IMR-90 (cell line): ENCODE results near the gene ZNF564. TPM values are rescaled to one million over a fixed set of nuclear protein-coding genes. Genes with fewer than 3 reads are reported as not detected.

ENCODE experiments used
- ATAC-seq: fragments of 200-7000 bp; cut with Tn5 transposase; 2 replicates; pipeline ENCODE4 v1.9.1; 2020; ENCODE audit warnings: low read depth, mild to moderate bottlenecking, moderate library complexity
- BruUV-seq: library from RNA; stranded (reverse); fragments of 400-500 nt; replicated peaks from 2 replicates; lab custom pipeline; 2021; lab: Mats Ljungman, UMichigan
- CTCF ChIA-PET: fragments of 300-600 bp; formaldehyde crosslinking; extraction: SDS; loops from one replicate; lab custom pipeline; 2021; ENCODE audit warnings: antibody characterized with exemption; lab: Yijun Ruan, JAX
- POLR2A ChIA-PET: fragments of 300-600 bp; sonication (Branson Sonifier 250); formaldehyde crosslinking; loops from one replicate; lab custom pipeline; 2022; ENCODE audit warnings: antibody characterized with exemption; ENCODE audit not compliant: unreplicated experiment; lab: Charles Lee
- DNase-seq: peaks from one replicate; pipeline ENCODE4 v3.0.0; 2013
- H2AFZ ChIP-seq: replicated peaks from 2 replicates; pipeline ENCODE3; 2013; ENCODE audit warnings: low read length, mild to moderate bottlenecking; ENCODE audit not compliant: poor library complexity
- H2AK5ac ChIP-seq: 2 replicates; pipeline ENCODE4 v1.6.1; 2013; ENCODE audit warnings: low read depth, low read length, inconsistent platforms
- H2AK9ac ChIP-seq: replicated peaks from 2 replicates; pipeline ENCODE3; 2013; ENCODE audit warnings: mild to moderate bottlenecking, low read depth, low read length, moderate library complexity; ENCODE audit not compliant: poor library complexity
- H2BK120ac ChIP-seq: 2 replicates; pipeline ENCODE4 v1.6.1; 2013; ENCODE audit warnings: low read depth, low read length, inconsistent platforms
- H2BK15ac ChIP-seq: 3 replicates; pipeline ENCODE4 v1.6.1; 2013; ENCODE audit warnings: low read depth, low read length, inconsistent platforms
- H2BK20ac ChIP-seq: 2 replicates; pipeline ENCODE4 v1.6.1; 2013; ENCODE audit warnings: low read depth, mild to moderate bottlenecking, inconsistent platforms, low read length, moderate library complexity
- H2BK5ac ChIP-seq: 2 replicates; pipeline ENCODE4 v1.6.1; 2013; ENCODE audit warnings: mild to moderate bottlenecking, low read depth, low read length, inconsistent platforms; ENCODE audit not compliant: poor library complexity, severe bottlenecking
- H3K14ac ChIP-seq: replicated peaks from 2 replicates; pipeline ENCODE4 v1.6.1; 2013; ENCODE audit warnings: low read depth, low read length, inconsistent platforms
- H3K18ac ChIP-seq: 2 replicates; pipeline ENCODE4 v1.6.1; 2013; ENCODE audit warnings: low read depth, low read length, control low read depth
- H3K23ac ChIP-seq: 2 replicates; pipeline ENCODE4 v1.6.1; 2013; ENCODE audit warnings: low read depth, low read length, inconsistent platforms
- H3K27ac ChIP-seq: 2 replicates; pipeline ENCODE4 v1.5.1; 2013; ENCODE audit warnings: mild to moderate bottlenecking, control low read depth, low read length; ENCODE audit not compliant: insufficient read depth
- H3K27me3 ChIP-seq: 2 replicates; pipeline ENCODE4 v1.6.1; 2013; ENCODE audit warnings: low read length; ENCODE audit not compliant: control insufficient read depth, insufficient read depth
- H3K36me3 ChIP-seq: 2 replicates; pipeline ENCODE4 v1.6.1; 2013; ENCODE audit warnings: low read length, mixed read lengths; ENCODE audit not compliant: control insufficient read depth, insufficient read depth
- H3K4ac ChIP-seq: 2 replicates; pipeline ENCODE4 v1.6.1; 2013; ENCODE audit warnings: low read depth, low read length, inconsistent platforms
- H3K4me1 ChIP-seq: 2 replicates; pipeline ENCODE4 v1.6.1; 2013; ENCODE audit warnings: low read length, mixed read lengths; ENCODE audit not compliant: control insufficient read depth, insufficient read depth
- H3K4me2 ChIP-seq: 2 replicates; pipeline ENCODE4 v1.6.1; 2013; ENCODE audit warnings: low read depth, mild to moderate bottlenecking, control low read depth, low read length, moderate library complexity
- H3K4me3 ChIP-seq: 2 replicates; pipeline ENCODE4 v1.5.1; 2013; ENCODE audit warnings: low read depth, mild to moderate bottlenecking, control low read depth, low read length, moderate library complexity; ENCODE audit not compliant: insufficient read depth
- H3K56ac ChIP-seq: 2 replicates; pipeline ENCODE4 v1.6.1; 2013; ENCODE audit warnings: low read length, inconsistent platforms; ENCODE audit not compliant: insufficient read depth; ENCODE audit errors: extremely low read depth
- H3K79me1 ChIP-seq, 2 experiments: 2 replicates each; pipeline ENCODE4 v1.6.1; 2013; ENCODE audit warnings: low read length in 2 of 2, inconsistent platforms in 1 of 2, low read depth in 1 of 2
- H3K9ac ChIP-seq: 2 replicates; pipeline ENCODE4 v1.6.1; 2013; ENCODE audit warnings: low read depth, low read length, control low read depth
- H3K9me1 ChIP-seq: 2 replicates; pipeline ENCODE4 v1.6.1; 2013; ENCODE audit warnings: low read length, inconsistent platforms; ENCODE audit not compliant: insufficient read depth
- H3K9me3 ChIP-seq: 2 replicates; pipeline ENCODE4 v1.6.1; 2013; ENCODE audit warnings: low read length; ENCODE audit not compliant: control insufficient read depth, insufficient read depth
- H4K20me1 ChIP-seq: 2 replicates; pipeline ENCODE4 v1.6.1; 2013; ENCODE audit warnings: low read length, inconsistent platforms; ENCODE audit not compliant: insufficient read depth
- H4K5ac ChIP-seq: 2 replicates; pipeline ENCODE4 v1.6.1; 2013; ENCODE audit warnings: mild to moderate bottlenecking, low read depth, low read length, control low read depth
- H4K8ac ChIP-seq, 2 experiments: 2 replicates each; pipeline ENCODE4 v1.6.1; 2013; ENCODE audit warnings: low read depth in 2 of 2, low read length in 2 of 2, control low read depth in 1 of 2, inconsistent platforms in 1 of 2
- H4K91ac ChIP-seq: 2 replicates; pipeline ENCODE4 v1.6.1; 2013; ENCODE audit warnings: low read depth, low read length, inconsistent platforms; ENCODE audit not compliant: insufficient read depth
- BHLHE40 ChIP-seq: fragments of 150-350 bp; IDR thresholded peaks from 2 replicates; pipeline ENCODE4 v1.6.1; 2016; ENCODE audit warnings: mild to moderate bottlenecking, low read depth, low read length
- CEBPB ChIP-seq: IDR thresholded peaks from 2 replicates; pipeline ENCODE4 v1.6.1; 2012; ENCODE audit warnings: low read depth, low read length, improper control_type of control experiment
- CHD1 ChIP-seq: IDR thresholded peaks from 2 replicates; pipeline ENCODE4 v1.6.1; 2012; ENCODE audit warnings: low read depth, low read length, improper control_type of control experiment
- CTCF ChIP-seq: conservative IDR thresholded peaks from 2 replicates; pipeline ENCODE4 v1.5.1; 2012; ENCODE audit warnings: mild to moderate bottlenecking, low read depth, low read length, improper control_type of control experiment
- ELK1 ChIP-seq: fragments of 150-350 bp; IDR thresholded peaks from 2 replicates; pipeline ENCODE4 v1.6.1; 2016; ENCODE audit warnings: low read depth, mild to moderate bottlenecking, low read length, moderate library complexity, borderline replicate concordance
- FOS ChIP-seq: fragments of 150-350 bp; IDR thresholded peaks from 2 replicates; pipeline ENCODE4 v1.6.1; 2016; ENCODE audit warnings: low read depth, low read length
- MAFK ChIP-seq: IDR thresholded peaks from 2 replicates; pipeline ENCODE4 v1.6.1; 2012; ENCODE audit warnings: low read depth, low read length, improper control_type of control experiment
- MAZ ChIP-seq: IDR thresholded peaks from 2 replicates; pipeline ENCODE4 v1.6.1; 2012; ENCODE audit warnings: low read depth, mild to moderate bottlenecking, low read length, improper control_type of control experiment, moderate library complexity, borderline replicate concordance
- MXI1 ChIP-seq: IDR thresholded peaks from 2 replicates; pipeline ENCODE4 v1.6.1; 2012; ENCODE audit warnings: low read depth, mild to moderate bottlenecking, low read length, moderate library complexity, borderline replicate concordance
- NFE2L2 ChIP-seq: fragments of 150-350 bp; IDR thresholded peaks from 2 replicates; pipeline ENCODE4 v1.6.1; 2016; ENCODE audit warnings: low read depth, mild to moderate bottlenecking, low read length
- POLR2A ChIP-seq: IDR thresholded peaks from 2 replicates; pipeline ENCODE4 v1.6.1; 2012; ENCODE audit warnings: mild to moderate bottlenecking, low read depth, low read length
- RAD21 ChIP-seq: IDR thresholded peaks from 2 replicates; pipeline ENCODE4 v1.6.1; 2012; ENCODE audit warnings: low read length, improper control_type of control experiment
- RCOR1 ChIP-seq: IDR thresholded peaks from 2 replicates; pipeline ENCODE4 v1.6.1; 2012; ENCODE audit warnings: mild to moderate bottlenecking, low read length, improper control_type of control experiment; ENCODE audit not compliant: insufficient replicate concordance
- RFX5 ChIP-seq: IDR thresholded peaks from 2 replicates; pipeline ENCODE4 v1.8.0; 2012; ENCODE audit warnings: low read depth, mild to moderate bottlenecking, low read length, moderate library complexity
- SMC3 ChIP-seq: fragments of 150-350 bp; IDR thresholded peaks from 2 replicates; pipeline ENCODE4 v1.6.1; 2016; ENCODE audit warnings: low read depth, mild to moderate bottlenecking, antibody characterized with exemption, low read length, moderate library complexity
- USF2 ChIP-seq: fragments of 150-350 bp; IDR thresholded peaks from 2 replicates; pipeline ENCODE4 v1.6.1; 2017; ENCODE audit warnings: mild to moderate bottlenecking, antibody characterized with exemption, low read length, low read depth
- WGBS, 2 experiments: methylation state at CpG; one replicate each; pipeline versions ENCODE4 v1.1.5 to v1.1.7; 2013; ENCODE audit warnings: missing lambda C conversion rate in 2 of 2; ENCODE audit not compliant: insufficient read length in 1 of 2; ENCODE audit errors: extremely low coverage in 2 of 2; 5-methylcytosine and 5-hydroxymethylcytosine counted together
- dilution Hi-C: fragments of 300-500 bp; cut with HindIII; formaldehyde crosslinking; loops from one replicate; pipeline ENCODE4 v1.14.3; 2018; ENCODE audit warnings: low sequenced_read_pairs; ENCODE audit not compliant: unreplicated experiment
- in situ Hi-C: fragments of 300-500 bp; cut with MboI; formaldehyde crosslinking; loops from 3 replicates; pipeline ENCODE4 v1.14.3; 2019; ENCODE audit warnings: low sequenced_read_pairs, inconsistent platforms, mixed read lengths
- intact Hi-C: fragments of 100-400 bp; cut with micrococcal nuclease; formaldehyde crosslinking; loops from 2 replicates; pipeline ENCODE4 v1.10.0; 2022
- polyA plus RNA-seq, 3 experiments: library from polyadenylated mRNA; depleted of rRNA; stranded (reverse); fragments of >200 nt; gene quantifications; 2 replicates each; pipeline ENCODE4 v1.2.3, GENCODE V29; 2012; ENCODE audit warnings: low replicate concordance in 1 of 3
- total RNA-seq: library from RNA; depleted of rRNA; stranded (reverse); fragments of >200 nt; gene quantifications from 2 replicates; pipeline ENCODE4 v1.2.3, GENCODE V29; 2012

ZNF564 gene
- total and polyA plus RNA-seq, 2 of the 4 experiments (the other 2 are of a cell fraction) = 1.5 to 6.3 TPM

- ATAC-seq (no peak), DNase-seq (no peak)
- ChIA-PET POLR2A (no interaction called here), CTCF (no interaction called here)
- Histone ChIP-seq H4K91ac (no peak overlapping the region), H3K4me2 (no peak overlapping the region), H3K23ac (no peak overlapping the region), H3K56ac (no peak overlapping the region), H3K4me1 (no peaks in the 10 kb centered on the region), H2BK120ac (no peak overlapping the region), H3K18ac (no peak overlapping the region), H2BK15ac (no peak overlapping the region), H4K5ac (no peak overlapping the region), H3K27ac (no peak overlapping the region), H2AK9ac (no peak overlapping the region), H2BK20ac (no peak overlapping the region), H3K27me3 (no peaks in the 10 kb centered on the region), H3K36me3 (peaks cover 12% of the 10 kb centered on the region; the same call in 1 of the 2 replicates), H2AK5ac (no peak overlapping the region), H2AFZ (no peak overlapping the region), H4K8ac (no peak overlapping the region), H3K4ac (no peak overlapping the region), H3K14ac (no peak overlapping the region), H3K9me3 (no peaks in the 10 kb centered on the region), H3K9me1 (no peaks in the 10 kb centered on the region), H4K20me1 (no peaks in the 10 kb centered on the region; the same call in 1 of the 2 replicates), H3K4me3 (no peak overlapping the region), H3K79me1 (no peaks in the 10 kb centered on the region; a peak in 3 of 4 replicates), H2BK5ac (no peak overlapping the region), H3K9ac (no peak overlapping the region)
- TF ChIP-seq BHLHE40 (no peak), FOS (no peak), CTCF (no peak), NFE2L2 (no peak), ELK1 (no peak), MXI1 (no peak), POLR2A (no peak), MAZ (no peak), MAFK (no peak), USF2 (no peak), RAD21 (no peak), CEBPB (no peak), RFX5 (no peak), RCOR1 (no peak), SMC3 (no peak), CHD1 (no peak)
- intact Hi-C loops (no loop called here), in situ Hi-C loops (no loop called here), dilution Hi-C loops (no loop called here)
- BruUV-seq = no TSS peak
- WGBS, 2 experiments = 89% methylated on average over 9 of the region's 11 CpGs; no CpG with 5 or more reads in 1 of the 2 experiments
Measured at GRCh38 chr19:12596485-12596884, 45.2 kb upstream of the ZNF564 start.
